Right lung (tissue), 5 donors: ENCODE measurements around the gene NRDE2. TPM values are rescaled to one million over a fixed set of nuclear protein-coding genes. Genes with fewer than 3 reads are reported as not detected.

Experiments
- polyA plus RNA-seq, 5 donors: library from polyadenylated mRNA; unstranded; fragments of 120-200 nt; gene quantifications; one replicate each; pipeline versions ENCODE4 v1.2.1 to v1.2.3, GENCODE V29; 2013; ENCODE audit warnings: inconsistent platforms in 1 of 5, low replicate concordance in 1 of 5; ENCODE audit not compliant: insufficient read length in 5 of 5, insufficient read depth in 1 of 5

NRDE2 gene
- polyA plus RNA-seq, 5 donors = 17.4 to 24.7 (median 20.0) TPM

Other genes with a start within 250 kb of the NRDE2 start
- 100 to 1,000 TPM in 4 of 5 donors, 10 to 100 TPM in 1; 98.9 to 143 (median 123) TPM for gene PSMC1, start 75.4 kb downstream of the NRDE2 start, polyA plus RNA-seq
- gene CALM1, start 65.1 kb upstream of the NRDE2 start, polyA plus RNA-seq = 100 to 1,000 TPM; 610 to 872 (median 646) TPM